H4 (cell line): Measurements from ENCODE around the gene PRDM1. TPM values are rescaled to one million over a fixed set of nuclear protein-coding genes. Genes with fewer than 3 reads are reported as not detected.
"Not testable (repeated sequence)": the region's sequence is repeated elsewhere in the genome, so short reads cannot be mapped to it uniquely, and the experiment has no call there.

Experiments used
- DNase-seq: peaks from one replicate; pipeline ENCODE4 v3.0.0-alpha.2; 2015; ENCODE audit warnings: low spot score
- total RNA-seq: library from RNA; depleted of rRNA; stranded (reverse); fragments of >200 nt; shearing (Covaris generic); gene quantifications from 2 replicates; pipeline ENCODE4 v1.2.3, GENCODE V29; 2014; rRNA removed

The PRDM1 gene
- total RNA-seq, 1 experiment from 2014 or later = 1.7 TPM

- DNase-seq = no peak
Measured at GRCh38 chr6:106136845-106137244, 50.7 kb downstream of the PRDM1 start.

- no peak for DNase-seq
Measured at GRCh38 chr6:106138151-106138550, 52.0 kb downstream of the PRDM1 start.

GRCh38 chr6:106141441-106142237, 55.5 kb downstream of the PRDM1 start:
- DNase-seq = no peak

GRCh38 chr6:106142876-106143431, 56.8 kb downstream of the PRDM1 start:
- no peak for DNase-seq

- no peak for DNase-seq
Measured at GRCh38 chr6:106143665-106144064, 57.5 kb downstream of the PRDM1 start.

- no peak for DNase-seq
Measured at GRCh38 chr6:106145144-106145543, 59.0 kb downstream of the PRDM1 start.

- DNase-seq = no peak
Measured at GRCh38 chr6:106145741-106146227, 59.6 kb downstream of the PRDM1 start.

- no peak for DNase-seq
Measured at GRCh38 chr6:106146852-106147351, 60.8 kb downstream of the PRDM1 start.

GRCh38 chr6:106147476-106147875, 61.3 kb downstream of the PRDM1 start:
- no peak for DNase-seq

- DNase-seq = no peak
Measured at GRCh38 chr6:106149472-106150069, 63.4 kb downstream of the PRDM1 start.

- DNase-seq = not testable (repeated sequence)
Measured at GRCh38 chr6:106152476-106152875, 66.3 kb downstream of the PRDM1 start.

- no peak for DNase-seq
Measured at GRCh38 chr6:106152952-106153351, 66.8 kb downstream of the PRDM1 start.

- DNase-seq = no peak
Measured at GRCh38 chr6:106154326-106154725, 68.2 kb downstream of the PRDM1 start.

GRCh38 chr6:106155219-106155830, 69.2 kb downstream of the PRDM1 start:
- DNase-seq = no peak

- DNase-seq = no peak
Measured at GRCh38 chr6:106156413-106156812, 70.3 kb downstream of the PRDM1 start.

- no peak for DNase-seq
Measured at GRCh38 chr6:106156863-106157262, 70.7 kb downstream of the PRDM1 start.

- DNase-seq = no peak
Measured at GRCh38 chr6:106158816-106159215, 72.7 kb downstream of the PRDM1 start.

Other genes starting within 250 kb of the PRDM1 start
- gene ATG5, start 239.4 kb downstream of the PRDM1 start, total RNA-seq = 42.5 and 43.1 TPM in 2 replicates